ENCODE measurements around the gene CPNE4.

CPNE4 gene

DNA sequence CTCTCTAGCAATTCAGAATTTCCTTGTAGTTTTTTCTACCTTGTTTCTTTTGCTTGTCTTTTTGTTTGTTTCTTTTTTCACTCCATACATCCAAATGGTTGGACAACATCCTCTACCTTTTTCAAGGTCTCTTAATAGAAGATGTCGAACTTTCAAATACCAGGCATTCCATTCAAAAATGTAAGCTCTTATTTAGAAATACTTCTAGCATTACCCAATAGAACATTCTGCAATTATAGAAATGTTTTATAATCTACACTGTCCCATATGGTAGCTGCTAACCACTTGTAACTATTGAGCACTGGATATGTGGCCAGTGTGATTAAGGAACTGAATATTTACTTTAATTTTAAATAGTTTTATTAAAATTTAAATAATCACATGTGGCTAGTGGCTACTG is 335.8 kb downstream of the CPNE4 start:
- Mint-ChIP-seq H3K4me3 (no peak overlapping the region), H3K27ac (no peak overlapping the region), H3K27me3 (peaks cover 29% of the 10 kb centered on the region), H3K9me3 (peaks cover 2% of the 10 kb centered on the region), H3K4me1 (ENCODE audit: low read depth) (no peaks in the 10 kb centered on the region), H3K36me3 (ENCODE audit: low read depth) (no peaks in the 10 kb centered on the region)
- no peak for DNase-seq

DNA sequence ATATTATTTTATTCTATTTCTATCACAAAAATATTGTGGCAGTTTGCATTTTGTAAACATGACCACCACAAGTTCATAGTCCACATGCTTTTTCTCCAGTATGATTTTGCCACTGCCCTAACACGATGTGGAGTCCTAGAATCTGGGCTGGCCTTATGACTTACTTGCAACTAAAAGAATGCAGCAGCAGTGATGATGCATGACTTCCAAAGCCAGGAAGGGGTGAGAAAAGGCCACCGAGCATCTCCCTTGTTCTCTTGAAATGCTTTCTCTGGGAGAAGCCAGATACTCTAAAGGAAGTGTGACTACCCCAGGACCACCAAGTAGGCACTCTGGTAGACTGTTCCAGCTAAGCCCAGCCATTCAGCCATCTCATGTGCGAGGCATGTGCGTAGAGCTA is 340.4 kb downstream of the CPNE4 start:
- H3K27ac Mint-ChIP-seq: no peak overlapping the region
- H3K27me3 Mint-ChIP-seq: peaks cover 39% of the 10 kb centered on the region
- no peaks in the 10 kb centered on the region for H3K4me1 Mint-ChIP-seq (ENCODE audit: low read depth)
- DNase-seq: no peak
- no peaks in the 10 kb centered on the region for H3K36me3 Mint-ChIP-seq (ENCODE audit: low read depth)
- no peak overlapping the region for H3K4me3 Mint-ChIP-seq
- H3K9me3 Mint-ChIP-seq: no peaks in the 10 kb centered on the region

DNA sequence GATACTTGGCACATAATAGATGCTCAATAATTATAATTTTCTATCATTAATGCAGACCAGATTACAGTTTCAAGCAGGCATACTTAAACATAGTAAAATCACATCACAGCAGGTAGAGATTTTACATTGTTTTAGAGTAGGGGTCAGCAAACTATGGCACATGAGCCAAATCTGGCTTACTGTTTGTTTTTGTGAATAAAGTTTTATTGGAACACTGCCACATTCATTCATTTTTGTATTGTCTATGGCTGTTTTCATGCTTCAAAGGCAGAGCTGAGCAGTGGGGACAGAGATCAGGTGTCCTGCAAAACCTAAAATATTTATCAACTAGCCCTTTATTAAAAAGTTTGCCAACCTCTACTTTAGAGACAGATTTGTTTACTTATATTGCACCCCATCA is 342.5 kb downstream of the CPNE4 start:
- Mint-ChIP-seq H3K36me3 (ENCODE audit: low read depth) (no peaks in the 10 kb centered on the region), H3K9me3 (no peaks in the 10 kb centered on the region), H3K27ac (no peak overlapping the region), H3K4me1 (ENCODE audit: low read depth) (no peaks in the 10 kb centered on the region), H3K4me3 (no peak overlapping the region), H3K27me3 (peaks cover 46% of the 10 kb centered on the region)
- DNase-seq: no peak

DNA sequence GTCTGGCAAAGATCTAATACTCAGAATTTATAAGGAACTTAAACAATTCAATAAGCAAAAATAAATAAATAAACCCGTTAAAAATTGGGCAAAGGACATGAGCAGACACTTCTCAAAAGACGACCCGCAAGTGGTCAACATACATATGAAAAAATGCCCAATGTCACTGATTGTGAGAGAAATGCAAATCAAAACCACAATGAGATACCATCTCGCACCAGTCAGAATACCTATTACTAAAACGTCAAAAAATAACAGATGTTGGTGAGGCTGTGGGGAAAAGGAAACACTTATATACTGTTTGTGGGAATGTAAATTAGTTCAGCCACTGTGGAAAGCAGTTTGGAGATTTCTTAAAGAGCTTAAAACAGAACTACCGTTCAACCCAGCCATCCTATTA is 344.0 kb downstream of the CPNE4 start:
- Mint-ChIP-seq H3K9me3 (no peaks in the 10 kb centered on the region), H3K27me3 (peaks cover 44% of the 10 kb centered on the region), H3K36me3 (ENCODE audit: low read depth) (no peaks in the 10 kb centered on the region), H3K4me3 (no peak overlapping the region), H3K4me1 (ENCODE audit: low read depth) (no peaks in the 10 kb centered on the region), H3K27ac (no peak overlapping the region)
- no peak for DNase-seq

DNA sequence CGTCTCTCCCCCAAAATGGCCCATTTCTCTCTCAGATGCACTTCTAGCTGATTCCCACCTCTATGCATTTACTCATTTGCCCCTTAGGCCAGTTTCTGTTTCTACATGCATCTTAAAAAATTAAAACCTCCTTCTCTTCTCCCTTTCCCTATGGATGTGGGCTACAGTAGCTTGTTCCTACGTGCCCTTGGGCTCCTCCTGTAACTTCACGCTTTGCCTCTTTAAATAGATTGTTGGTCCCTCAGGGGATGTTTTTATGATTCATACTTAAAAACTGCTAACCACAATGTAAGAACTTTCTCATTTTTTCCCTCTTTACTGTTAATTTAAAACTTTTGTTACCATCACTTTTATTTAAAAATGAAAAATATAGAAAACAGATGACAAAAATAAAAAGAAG is 346.4 kb downstream of the CPNE4 start:
- H3K36me3 Mint-ChIP-seq (ENCODE audit: low read depth): no peaks in the 10 kb centered on the region
- no peak overlapping the region for H3K27ac Mint-ChIP-seq
- H3K4me1 Mint-ChIP-seq (ENCODE audit: low read depth): no peaks in the 10 kb centered on the region
- no peak for DNase-seq
- no peak overlapping the region for H3K4me3 Mint-ChIP-seq
- no peaks in the 10 kb centered on the region for H3K9me3 Mint-ChIP-seq
- peaks cover 42% of the 10 kb centered on the region for H3K27me3 Mint-ChIP-seq

DNA sequence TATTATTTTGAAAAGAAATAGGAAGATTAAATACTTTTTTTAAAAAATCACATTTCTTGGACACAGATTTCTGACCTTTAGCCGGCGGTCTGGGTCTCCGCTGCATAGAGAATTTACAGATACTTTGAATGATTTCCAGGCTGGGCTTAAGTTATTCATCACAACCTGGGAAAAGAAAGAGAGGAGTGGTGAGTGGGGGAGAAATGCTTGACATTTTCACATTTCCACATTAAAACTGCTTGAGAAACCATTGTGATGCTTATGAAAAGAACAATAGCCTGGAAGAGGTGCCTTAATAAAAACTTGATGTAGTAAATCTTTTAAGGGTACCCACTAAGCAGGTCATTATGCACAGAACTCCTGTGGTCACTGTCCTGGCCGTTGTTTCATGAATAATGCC is 365.2 kb downstream of the CPNE4 start:
- no peak for DNase-seq
- H3K9me3 Mint-ChIP-seq: no peaks in the 10 kb centered on the region
- H3K27me3 Mint-ChIP-seq: no peaks in the 10 kb centered on the region
- no peak overlapping the region for H3K27ac Mint-ChIP-seq
- no peaks in the 10 kb centered on the region for H3K36me3 Mint-ChIP-seq (ENCODE audit: low read depth)
- H3K4me1 Mint-ChIP-seq (ENCODE audit: low read depth): no peaks in the 10 kb centered on the region
- H3K4me3 Mint-ChIP-seq: no peak overlapping the region

DNA sequence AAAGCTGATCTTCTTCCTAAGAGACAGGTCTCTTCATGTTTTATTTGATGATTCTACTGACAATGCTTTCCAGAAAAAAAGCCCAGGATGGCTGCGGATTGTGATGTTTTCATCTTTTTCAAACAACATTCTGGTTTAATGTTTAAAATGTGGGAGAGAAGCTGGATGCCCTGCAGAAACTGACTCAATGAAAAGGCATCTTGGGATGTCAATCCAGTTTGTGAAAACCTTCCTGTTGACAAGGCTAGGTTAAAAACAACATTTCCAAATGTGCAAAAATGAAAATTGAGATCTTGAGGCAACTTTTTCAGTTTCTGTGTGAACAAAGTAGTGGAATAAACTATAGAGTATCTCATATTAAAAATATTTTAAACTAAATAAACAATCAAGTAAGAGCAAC is 376.0 kb downstream of the CPNE4 start:
- DNase-seq: no peak
- peaks cover 14% of the 10 kb centered on the region for H3K27me3 Mint-ChIP-seq
- no peaks in the 10 kb centered on the region for H3K36me3 Mint-ChIP-seq (ENCODE audit: low read depth)
- peaks cover 9% of the 10 kb centered on the region for H3K9me3 Mint-ChIP-seq
- H3K4me3 Mint-ChIP-seq: no peak overlapping the region
- no peak overlapping the region for H3K27ac Mint-ChIP-seq
- H3K4me1 Mint-ChIP-seq (ENCODE audit: low read depth): no peaks in the 10 kb centered on the region

DNA sequence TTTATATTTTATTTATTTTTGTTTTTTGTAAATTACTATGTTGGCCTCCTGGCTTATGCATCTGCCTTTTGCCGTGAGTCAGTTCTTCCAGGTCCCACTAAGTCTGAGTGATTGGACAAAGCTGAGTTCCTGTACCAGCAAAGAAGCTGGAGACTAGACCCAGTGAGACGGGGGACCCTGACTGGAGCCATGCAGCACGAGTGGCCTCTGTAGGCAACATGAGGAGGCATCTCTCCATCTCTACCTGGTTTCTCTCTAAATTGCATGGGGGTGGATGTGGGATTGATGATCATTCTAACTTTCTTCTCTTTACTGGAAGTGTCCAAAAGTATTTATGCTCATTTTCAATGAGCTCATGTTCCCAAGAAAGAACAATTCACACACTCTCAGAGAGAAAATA is 376.7 kb downstream of the CPNE4 start:
- Mint-ChIP-seq H3K36me3 (ENCODE audit: low read depth) (no peaks in the 10 kb centered on the region), H3K27me3 (peaks cover 14% of the 10 kb centered on the region), H3K4me1 (ENCODE audit: low read depth) (no peaks in the 10 kb centered on the region), H3K9me3 (peaks cover 8% of the 10 kb centered on the region), H3K4me3 (no peak overlapping the region), H3K27ac (no peak overlapping the region)
- no peak for DNase-seq

DNA sequence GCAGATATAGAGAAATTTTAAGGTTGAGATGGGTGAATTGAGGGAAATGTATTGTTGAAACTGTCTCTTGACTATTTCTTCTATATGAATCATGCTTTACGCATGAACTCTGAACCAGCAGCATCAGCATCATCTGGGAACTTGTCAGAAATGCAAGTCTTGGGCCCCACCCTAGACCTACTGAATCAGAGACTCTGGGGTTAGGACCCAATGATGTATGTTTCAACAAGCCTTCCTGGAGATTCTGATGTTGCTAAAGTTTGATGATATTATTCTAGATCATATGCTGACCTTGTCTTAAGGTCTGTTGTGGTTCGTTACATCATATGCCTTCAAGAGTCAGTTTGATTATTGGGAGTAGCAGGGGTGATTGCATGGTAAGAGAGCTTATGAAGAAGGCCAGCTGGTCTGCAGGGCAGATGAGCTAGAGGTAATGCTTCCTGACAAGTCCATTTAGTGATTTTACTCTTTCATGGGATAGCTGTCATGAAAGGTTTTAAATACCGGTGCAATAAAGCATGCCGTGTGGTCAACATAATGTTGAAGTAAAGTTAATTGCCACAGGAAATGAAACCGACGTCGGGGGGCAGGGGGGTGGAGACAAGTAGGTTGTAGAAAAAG is 379.6 kb downstream of the CPNE4 start:
- no peaks in the 10 kb centered on the region for H3K9me3 Mint-ChIP-seq
- H3K27me3 Mint-ChIP-seq: peaks cover 5% of the 10 kb centered on the region
- H3K4me1 Mint-ChIP-seq (ENCODE audit: low read depth): no peaks in the 10 kb centered on the region
- H3K36me3 Mint-ChIP-seq (ENCODE audit: low read depth): no peaks in the 10 kb centered on the region
- no peak for DNase-seq
- H3K4me3 Mint-ChIP-seq: no peak overlapping the region
- H3K27ac Mint-ChIP-seq: no peak overlapping the region

DNA sequence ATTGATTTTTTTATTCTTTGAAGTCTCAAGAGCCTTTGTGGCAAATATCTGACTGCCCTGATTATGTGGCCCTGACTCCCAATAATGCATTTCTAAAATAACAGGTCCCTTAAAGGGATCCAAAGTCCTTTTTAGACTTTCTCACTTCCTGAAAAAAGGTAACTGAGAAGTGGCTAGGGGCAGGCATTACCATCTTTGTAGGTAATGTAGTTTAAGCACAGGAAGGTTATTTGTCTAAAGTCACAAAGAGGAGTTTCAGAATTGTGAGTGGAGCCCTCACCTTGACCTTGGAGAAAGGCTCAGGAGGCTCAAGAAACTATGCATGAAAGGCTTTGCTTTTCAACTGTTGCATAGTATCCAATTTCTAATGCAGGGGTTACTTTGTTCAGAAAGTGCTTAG is 389.2 kb downstream of the CPNE4 start:
- Mint-ChIP-seq H3K4me3 (no peak overlapping the region), H3K27me3 (no peaks in the 10 kb centered on the region), H3K4me1 (ENCODE audit: low read depth) (no peaks in the 10 kb centered on the region), H3K27ac (no peak overlapping the region), H3K36me3 (ENCODE audit: low read depth) (no peaks in the 10 kb centered on the region), H3K9me3 (no peaks in the 10 kb centered on the region)
- no peak for DNase-seq

DNA sequence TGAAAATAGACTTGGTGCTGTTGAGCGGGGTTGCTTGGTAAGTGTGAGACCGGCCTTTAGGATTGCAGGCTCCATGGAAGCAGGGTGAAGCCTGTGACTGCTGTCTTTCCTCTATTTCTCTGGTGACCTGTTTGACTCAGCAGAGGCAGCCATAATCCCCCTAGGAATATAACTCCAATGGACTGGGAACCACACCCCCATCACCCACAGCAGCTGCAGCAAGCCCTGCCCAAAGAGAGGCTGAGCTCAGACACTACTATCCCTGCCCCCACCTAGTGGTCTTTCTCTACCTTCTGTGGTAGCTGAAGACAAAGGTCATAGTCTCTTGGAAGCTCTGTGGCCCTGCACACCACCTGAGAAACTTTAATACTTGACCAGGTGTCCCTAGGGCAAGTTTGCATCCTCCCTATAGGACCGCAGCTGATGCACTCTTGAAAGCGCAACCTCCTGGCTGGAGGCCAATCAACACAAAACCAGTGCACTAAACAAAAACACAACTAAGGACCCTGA is 398.5 kb downstream of the CPNE4 start:
- no peak for DNase-seq
- Mint-ChIP-seq H3K27ac (no peak overlapping the region), H3K9me3 (no peaks in the 10 kb centered on the region), H3K36me3 (ENCODE audit: low read depth) (no peaks in the 10 kb centered on the region), H3K27me3 (peaks cover 26% of the 10 kb centered on the region), H3K4me1 (ENCODE audit: low read depth) (no peaks in the 10 kb centered on the region), H3K4me3 (no peak overlapping the region)

DNA sequence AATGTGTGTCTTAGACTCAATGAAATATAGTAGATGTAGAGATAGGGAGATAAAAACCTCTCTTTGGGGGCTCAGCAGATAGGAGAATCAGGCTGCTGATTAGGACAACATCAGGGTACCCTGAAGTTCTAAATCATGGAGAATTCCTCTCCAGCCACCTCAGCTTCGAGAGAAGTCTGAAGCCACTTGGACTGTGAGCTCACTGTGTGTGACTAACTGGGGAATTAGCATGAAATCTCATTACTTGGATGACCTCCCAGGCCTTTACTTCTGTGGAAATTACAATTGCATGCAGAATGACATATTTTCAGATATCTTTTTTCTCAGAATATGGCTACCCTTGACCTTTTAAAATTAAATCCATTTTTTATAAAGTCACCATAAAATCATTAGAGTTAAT is 404.0 kb downstream of the CPNE4 start:
- H3K27me3 Mint-ChIP-seq: peaks cover 22% of the 10 kb centered on the region
- no peaks in the 10 kb centered on the region for H3K9me3 Mint-ChIP-seq
- DNase-seq: no peak
- no peak overlapping the region for H3K27ac Mint-ChIP-seq
- no peaks in the 10 kb centered on the region for H3K36me3 Mint-ChIP-seq (ENCODE audit: low read depth)
- H3K4me3 Mint-ChIP-seq: no peak overlapping the region
- no peaks in the 10 kb centered on the region for H3K4me1 Mint-ChIP-seq (ENCODE audit: low read depth)

DNA sequence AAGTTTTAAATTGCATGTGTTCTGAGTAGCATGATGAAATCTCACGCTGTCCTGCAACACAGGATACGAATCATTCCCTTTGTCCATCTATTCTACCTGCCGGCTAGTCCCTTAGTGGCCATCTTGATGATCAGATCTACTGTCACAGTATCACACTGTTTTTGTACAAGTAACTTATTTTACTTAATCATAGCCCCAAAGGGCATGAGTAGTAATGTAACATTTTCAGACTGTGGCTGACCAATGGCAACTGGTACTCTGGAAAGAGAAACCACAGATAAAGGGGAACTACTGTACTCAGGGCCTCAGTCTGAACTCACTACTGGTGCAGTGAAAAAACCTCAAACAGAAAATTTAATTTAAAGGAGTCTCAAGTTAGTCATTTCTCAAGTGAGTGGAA is 404.7 kb downstream of the CPNE4 start:
- no peaks in the 10 kb centered on the region for H3K36me3 Mint-ChIP-seq (ENCODE audit: low read depth)
- DNase-seq: no peak
- no peak overlapping the region for H3K4me3 Mint-ChIP-seq
- H3K27ac Mint-ChIP-seq: no peak overlapping the region
- H3K9me3 Mint-ChIP-seq: no peaks in the 10 kb centered on the region
- H3K27me3 Mint-ChIP-seq: peaks cover 20% of the 10 kb centered on the region
- H3K4me1 Mint-ChIP-seq (ENCODE audit: low read depth): no peaks in the 10 kb centered on the region

DNA sequence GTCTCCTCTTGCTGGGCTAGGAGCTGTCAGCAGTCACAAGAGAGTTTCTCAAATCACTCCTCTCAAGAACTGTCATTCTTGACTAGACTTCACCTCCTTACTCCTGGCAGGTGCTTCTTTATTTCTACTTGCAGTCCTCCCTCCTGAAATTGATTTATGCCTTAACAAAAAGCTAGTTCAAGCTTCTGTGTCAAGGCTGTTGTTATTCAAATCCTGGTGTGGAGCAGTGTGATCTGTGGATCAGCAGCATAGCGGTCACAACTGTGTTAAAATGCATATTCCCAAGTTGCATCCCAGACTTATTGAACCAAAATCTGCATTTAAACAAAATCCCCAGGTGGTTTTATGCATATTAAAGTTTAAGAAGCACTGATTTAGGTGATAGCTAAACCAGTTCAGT is 411.4 kb downstream of the CPNE4 start:
- Mint-ChIP-seq H3K27me3 (peaks cover 9% of the 10 kb centered on the region), H3K9me3 (no peaks in the 10 kb centered on the region), H3K4me1 (ENCODE audit: low read depth) (no peaks in the 10 kb centered on the region), H3K36me3 (ENCODE audit: low read depth) (no peaks in the 10 kb centered on the region), H3K27ac (no peak overlapping the region), H3K4me3 (no peak overlapping the region)
- DNase-seq: no peak

DNA sequence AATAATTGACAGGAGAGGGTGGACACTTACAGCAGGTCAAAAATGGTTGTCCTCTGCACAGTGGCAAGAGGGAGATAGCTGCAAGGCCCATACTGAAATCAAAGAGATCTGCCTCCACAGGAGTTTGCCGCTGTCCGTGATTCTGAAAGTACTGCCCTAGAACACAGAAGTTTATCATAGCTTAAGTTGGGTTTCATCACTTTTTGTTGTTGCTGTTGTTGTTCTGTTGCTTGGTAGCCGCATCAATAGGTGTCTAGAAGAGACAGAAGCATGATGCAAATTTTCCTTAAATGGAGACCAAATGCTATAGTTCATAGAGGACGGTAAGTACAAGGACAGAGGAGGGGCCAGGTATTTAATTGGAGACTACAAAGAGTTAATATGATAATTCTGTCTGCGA is 412.1 kb downstream of the CPNE4 start:
- no peaks in the 10 kb centered on the region for H3K9me3 Mint-ChIP-seq
- no peaks in the 10 kb centered on the region for H3K4me1 Mint-ChIP-seq (ENCODE audit: low read depth)
- no peak overlapping the region for H3K4me3 Mint-ChIP-seq
- H3K36me3 Mint-ChIP-seq (ENCODE audit: low read depth): no peaks in the 10 kb centered on the region
- peaks cover 14% of the 10 kb centered on the region for H3K27me3 Mint-ChIP-seq
- no peak overlapping the region for H3K27ac Mint-ChIP-seq
- DNase-seq: no peak

DNA sequence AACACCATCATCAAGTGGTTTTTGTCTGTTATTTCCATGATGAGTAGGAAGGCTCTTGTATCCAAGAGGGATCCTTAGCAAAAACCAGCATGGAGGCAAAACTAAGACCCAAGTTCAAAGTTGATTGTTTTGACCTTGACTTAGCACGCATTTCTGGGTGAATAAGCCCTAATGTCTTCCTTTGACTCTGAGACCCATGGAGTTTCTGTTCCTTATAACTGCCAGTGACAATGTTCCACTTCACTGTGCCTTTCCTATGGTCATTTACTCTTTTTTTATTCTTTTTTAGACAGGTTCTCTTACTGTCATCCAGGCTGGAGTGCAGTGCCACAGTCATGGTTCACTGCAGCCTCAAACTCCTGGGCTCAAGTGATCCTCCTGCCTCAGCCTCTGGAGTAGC is 413.8 kb downstream of the CPNE4 start:
- no peak for DNase-seq
- Mint-ChIP-seq H3K27me3 (peaks cover 24% of the 10 kb centered on the region), H3K27ac (no peak overlapping the region), H3K4me1 (ENCODE audit: low read depth) (no peaks in the 10 kb centered on the region), H3K36me3 (ENCODE audit: low read depth) (no peaks in the 10 kb centered on the region), H3K9me3 (no peaks in the 10 kb centered on the region), H3K4me3 (no peak overlapping the region)
